HG03039 (cell line): Measurements from ENCODE around the gene OR10H1.
"Not testable (repeated sequence)": the region's sequence is repeated elsewhere in the genome, so short reads cannot be mapped to it uniquely, and the experiment has no call there.

Source experiments
- ATAC-seq: cut with Tn5 transposase; IDR thresholded peaks from one replicate; pipeline ENCODE4 v1.9.1; 2021; ENCODE audit warnings: mild to moderate bottlenecking, moderate library complexity; ENCODE audit not compliant: unreplicated experiment

OR10H1 gene

DNA sequence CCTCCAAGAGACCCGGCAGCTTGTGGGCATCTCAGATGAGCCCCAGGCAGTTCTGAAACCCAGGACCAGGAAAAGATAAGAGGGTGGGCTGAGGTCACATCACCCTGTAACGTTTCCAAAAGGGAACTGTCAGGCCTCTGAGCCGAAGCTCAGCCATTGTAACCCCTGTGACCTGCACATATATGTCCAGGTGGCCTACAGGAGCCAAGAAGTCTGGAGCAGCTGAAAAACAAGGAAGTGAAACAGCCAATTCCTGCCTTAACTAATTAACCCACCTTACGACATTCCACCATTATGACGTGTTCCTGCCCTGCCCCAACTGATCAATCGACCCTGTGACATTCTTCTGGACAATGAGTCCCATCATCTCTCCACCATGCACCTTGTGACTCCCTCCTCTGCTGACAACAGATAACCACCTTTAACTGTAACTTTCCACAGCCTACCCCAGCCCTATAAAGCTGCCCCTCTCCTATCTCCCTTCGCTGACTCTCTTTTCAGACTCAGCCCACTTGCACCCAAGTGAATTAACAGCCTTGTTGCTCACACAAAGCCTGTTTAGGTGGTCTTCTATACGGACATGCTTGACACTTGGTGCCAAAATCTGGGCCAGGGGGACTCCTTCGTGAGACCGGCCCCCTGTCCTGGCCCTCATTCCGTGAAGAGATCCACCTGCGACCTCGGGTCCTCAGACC lies 13.3 kb upstream of the OR10H1 start:
- not testable (repeated sequence) for ATAC-seq

DNA sequence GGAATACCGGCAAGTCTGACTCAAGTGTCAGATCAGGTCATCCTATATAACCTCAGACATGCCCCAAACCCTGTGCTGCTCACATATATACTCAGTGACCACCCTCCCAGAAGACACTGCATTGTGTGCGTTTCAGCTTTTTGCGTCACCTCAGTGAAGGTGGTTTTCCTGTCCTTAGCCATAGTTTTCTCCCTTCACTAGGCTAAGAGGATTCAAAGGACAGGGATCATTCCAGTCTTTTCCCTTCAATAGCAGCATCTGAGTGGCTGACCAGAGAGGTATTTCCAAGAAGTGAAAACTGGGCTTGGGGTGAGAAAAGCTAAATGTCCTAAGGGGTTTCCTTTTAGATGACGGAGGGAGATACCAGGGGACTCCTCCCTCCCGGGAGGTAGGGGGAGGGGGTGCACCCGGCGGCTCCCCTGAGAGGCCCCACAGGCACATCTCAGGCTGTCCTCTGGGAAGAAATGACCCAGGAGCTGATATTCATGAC lies 12.7 kb upstream of the OR10H1 start:
- no peak for ATAC-seq

DNA sequence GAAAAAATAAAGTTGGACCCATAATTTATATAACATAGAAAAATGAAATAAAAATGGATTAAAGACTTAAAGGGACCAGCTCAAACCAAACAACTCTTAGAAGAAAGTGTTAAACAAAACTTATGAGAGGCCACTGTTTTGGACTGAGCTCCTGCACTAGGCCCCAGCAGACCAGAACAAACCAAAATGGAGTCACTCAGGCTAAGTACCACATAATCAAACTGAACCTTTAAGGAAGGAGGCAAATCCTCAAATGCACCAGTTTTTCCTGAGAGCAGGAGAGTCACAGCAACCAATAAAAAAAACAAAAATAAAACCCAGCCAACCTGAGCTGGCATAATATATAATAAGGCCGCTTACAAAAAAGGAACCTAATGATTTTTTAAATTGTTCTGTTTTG lies 10.3 kb upstream of the OR10H1 start:
- ATAC-seq, result no peak

DNA sequence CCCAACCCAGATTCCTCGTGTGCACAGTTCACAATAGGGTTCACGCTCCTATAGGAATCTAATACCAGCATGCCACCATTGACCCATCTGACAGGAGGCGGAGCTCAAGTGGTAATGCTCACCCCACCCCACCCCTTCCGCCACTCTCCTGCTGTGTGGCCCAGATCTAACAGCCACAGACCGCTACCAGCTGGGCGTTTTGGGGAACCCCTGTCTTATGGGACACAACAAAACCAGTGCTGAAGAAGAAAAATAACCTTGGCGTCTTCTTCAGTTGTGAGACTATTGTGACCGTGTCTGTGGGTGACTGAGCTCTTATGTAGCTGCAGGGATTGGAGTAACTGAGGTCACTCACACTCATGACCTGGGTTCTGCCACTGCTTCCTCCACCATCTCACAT lies 5.2 kb upstream of the OR10H1 start:
- no peak for ATAC-seq

DNA sequence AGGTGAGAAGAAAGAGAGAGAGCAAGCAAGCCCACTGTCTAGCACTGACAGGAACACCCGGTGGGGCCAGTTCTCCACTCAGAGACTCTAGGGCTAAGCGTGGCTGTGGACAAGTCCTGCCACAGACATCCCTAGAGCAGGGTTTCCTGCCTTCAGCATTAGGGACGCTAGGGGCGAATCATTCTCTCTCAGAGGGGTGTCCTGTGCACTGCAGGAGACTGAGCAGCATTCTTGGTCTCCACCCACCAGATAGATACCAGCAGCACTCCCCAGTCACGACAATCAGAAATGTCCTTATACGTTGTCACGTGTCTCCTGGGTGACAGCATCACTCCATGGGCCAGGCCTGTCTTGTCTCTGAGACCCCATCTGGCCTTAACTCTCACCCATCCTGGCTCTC lies 1.5 kb downstream of the OR10H1 start:
- ATAC-seq, result no peak

DNA sequence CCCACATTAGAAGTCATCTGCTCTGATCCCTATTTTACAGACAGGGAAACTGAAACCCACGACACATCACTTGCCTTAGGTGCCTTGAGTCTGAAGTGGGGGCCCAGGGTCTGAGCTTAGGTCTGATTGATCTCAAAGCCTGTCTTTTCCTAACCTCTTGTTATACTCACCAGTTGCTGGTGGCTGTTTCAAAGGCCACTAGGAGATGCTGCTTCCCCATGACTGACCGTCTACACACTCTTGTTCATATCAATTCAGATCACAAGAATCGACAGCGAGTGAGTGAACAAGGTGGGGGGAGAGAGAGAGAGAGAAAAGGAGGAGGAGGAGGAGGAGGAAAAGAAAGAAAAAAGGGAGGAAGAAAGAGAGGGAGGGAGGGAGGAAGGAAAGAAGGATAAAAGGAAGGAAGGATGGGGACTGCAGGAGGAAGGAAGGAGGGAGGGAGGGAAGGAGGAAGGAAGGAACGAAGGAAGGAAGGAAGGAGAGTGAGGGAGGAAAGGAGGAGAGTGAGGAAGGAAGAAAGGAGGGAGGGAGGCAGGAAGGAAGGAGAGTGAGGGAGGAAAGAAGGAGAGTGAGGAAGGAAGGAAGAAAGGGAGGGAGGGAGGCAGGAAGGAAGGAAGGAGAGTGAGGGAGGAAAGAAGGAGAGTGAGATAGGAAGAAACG lies 3.3 kb downstream of the OR10H1 start:
- ATAC-seq, result no peak

DNA sequence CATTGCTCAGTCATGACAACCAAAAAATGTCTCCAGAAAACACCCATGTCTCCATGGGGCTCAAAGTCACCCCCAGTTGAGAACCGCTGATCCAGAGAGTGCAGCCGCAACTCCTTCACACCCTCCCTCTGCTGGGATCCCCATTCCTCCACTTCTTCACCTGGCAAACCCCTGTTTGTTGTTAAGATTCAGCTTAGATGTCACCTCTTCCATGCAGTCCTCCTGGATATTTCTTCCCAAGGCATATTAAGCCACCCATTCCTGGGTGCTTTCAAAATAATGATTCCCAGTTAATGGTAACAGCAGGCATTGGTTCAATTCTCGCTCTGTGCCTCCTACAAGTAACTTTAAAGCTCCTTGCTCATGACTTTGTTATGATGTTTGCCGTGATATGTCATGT lies 4.0 kb downstream of the OR10H1 start:
- no peak for ATAC-seq

DNA sequence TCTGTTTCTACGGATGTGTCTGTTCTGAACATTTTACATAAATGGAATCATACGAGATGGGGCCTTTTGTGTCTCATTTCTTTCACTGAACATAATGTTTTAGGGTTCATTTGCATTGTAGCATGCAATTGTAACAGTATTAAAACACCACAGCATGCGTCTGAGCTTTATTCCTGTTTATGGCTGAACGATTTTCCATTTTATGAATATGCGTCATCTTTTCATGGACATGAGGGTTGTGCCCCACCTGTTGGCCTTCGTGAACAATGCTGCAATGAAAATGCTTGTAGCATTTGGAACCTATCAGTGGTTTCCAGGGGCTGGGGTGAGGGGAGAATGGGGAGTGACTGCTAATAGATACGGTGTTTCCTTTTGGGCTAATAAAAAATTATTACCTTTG lies 5.1 kb downstream of the OR10H1 start:
- no peak for ATAC-seq

DNA sequence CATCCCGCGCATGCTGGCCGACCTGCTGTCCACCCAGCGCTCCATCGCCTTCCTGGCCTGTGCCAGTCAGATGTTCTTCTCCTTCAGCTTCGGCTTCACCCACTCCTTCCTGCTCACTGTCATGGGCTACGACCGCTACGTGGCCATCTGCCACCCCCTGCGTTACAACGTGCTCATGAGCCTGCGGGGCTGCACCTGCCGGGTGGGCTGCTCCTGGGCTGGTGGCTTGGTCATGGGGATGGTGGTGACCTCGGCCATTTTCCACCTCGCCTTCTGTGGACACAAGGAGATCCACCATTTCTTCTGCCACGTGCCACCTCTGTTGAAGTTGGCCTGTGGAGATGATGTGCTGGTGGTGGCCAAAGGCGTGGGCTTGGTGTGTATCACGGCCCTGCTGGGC lies 21.2 kb downstream of the OR10H1 start:
- ATAC-seq, result not testable (repeated sequence)

DNA sequence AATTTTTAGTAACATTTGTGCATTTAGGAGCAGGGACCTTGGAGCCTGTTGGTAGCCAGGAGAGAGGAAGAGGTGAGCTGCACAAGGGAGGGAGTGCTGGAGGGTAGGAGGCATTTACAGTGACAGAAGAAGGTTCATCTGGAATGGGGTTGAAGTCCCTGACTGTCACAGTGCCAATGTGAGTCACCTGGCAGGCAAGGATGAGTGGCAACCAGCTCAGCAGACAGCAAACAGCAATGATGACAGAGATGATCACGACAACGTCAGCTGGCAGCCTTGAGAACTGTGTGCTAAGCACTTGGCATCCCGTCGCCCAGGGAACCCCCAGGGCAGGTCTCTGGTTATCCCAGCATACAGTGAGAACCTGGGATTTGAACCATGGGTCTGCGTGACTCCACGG lies 25.4 kb downstream of the OR10H1 start:
- no peak for ATAC-seq

DNA sequence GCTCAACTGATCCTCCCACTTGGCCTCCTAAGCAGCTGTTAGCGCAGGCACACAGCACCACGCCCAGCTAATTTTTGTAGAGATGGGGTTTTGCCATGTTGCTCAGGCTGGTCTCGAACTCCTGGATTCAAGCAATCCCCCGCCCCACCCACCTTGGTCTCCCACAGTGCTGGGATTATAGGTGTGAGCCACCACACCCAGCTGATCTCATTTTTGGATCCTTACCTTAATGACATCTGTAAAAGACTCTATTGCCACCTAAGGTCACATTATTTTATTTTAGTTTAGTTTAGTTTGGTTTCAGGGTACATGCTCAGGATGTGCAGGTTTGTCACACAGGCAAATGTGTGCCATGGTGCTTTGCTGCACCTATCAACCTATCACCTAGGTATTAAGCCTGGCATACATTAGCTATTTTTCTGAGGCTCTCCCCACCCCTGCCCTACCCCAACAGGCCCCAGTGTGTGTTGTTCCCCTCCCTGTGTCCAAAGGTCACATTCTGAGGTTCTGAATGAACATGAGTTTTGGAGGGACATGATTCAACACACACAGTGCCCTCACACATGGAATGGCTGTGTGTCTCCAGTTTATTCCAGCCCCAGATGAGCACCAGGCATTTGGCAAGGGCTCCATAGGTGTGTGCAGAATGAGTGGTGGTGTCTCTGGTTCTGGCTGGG lies 26.7 kb downstream of the OR10H1 start:
- no peak for ATAC-seq

DNA sequence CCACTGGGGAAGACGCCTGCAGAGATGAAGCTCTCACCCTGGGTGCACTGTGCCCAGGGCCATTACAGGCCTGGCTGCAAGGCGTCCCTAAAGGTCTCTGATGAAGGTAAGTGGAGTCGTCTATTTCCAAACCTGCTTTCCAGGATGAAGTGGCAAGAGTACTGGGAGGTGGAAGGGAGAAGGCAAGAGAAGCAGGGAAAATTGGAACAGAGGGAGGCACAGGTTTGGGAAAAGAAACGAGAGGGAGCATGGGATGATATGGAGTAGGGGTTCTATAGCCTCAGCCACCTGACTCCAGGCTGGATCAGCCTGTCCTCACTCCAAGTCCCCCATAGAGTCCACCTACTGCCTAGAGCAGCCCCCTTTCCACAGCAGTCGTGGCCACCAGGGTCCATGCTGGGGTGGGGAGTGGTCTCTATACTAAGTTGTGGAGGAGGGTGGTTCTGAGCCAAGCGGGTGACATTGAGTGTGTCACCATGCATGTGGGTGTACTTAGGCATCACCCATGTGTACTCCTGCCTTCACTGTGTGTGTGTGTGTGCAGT lies 27.8 kb downstream of the OR10H1 start, which contains the start of gene OR10H5:
OR10H5 (plus strand) TSS at position 51 of the 545 bp plus-strand sequence. CDS start 6,388 bp downstream, outside the sequence.
- no peak for ATAC-seq

DNA sequence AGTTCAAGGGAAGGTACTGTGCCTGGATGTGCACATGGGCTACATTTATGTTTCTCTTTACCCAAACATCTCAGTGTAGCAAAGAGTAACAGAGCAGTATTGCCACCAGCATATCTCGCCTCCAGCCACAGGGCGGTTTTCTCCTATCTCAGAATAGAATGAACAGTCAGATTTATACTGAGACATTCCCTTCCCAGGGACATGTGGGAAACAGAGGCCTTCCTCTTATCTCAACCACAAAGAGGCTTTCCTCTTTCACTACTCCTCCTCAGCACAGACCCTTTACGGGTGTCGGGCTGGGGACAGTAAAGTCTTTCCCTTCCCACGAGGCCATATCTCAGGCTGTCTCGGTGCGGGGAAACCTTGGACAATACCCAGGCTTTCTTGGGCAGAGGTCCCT lies 32.6 kb downstream of the OR10H1 start:
- not testable (repeated sequence) for ATAC-seq

DNA sequence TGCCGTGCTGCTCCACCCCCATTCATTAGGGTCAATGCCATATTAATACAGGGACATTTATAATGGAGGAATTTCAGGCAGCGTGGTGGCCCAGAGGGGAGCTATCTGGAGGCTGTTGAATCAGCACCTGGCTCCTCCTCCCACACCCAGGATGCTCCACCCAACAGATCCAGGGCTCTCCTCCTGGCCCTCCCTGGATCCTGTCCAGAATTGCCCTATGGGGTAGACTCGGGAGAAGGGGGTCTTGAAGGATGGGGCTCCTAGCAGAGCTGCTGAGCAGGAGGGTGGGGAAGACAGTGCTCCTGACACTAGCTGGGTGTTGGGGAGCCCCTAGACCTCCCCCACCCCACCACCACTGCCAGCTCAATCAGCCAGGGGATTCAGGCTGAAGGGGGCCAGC lies 33.3 kb downstream of the OR10H1 start:
- no peak for ATAC-seq

DNA sequence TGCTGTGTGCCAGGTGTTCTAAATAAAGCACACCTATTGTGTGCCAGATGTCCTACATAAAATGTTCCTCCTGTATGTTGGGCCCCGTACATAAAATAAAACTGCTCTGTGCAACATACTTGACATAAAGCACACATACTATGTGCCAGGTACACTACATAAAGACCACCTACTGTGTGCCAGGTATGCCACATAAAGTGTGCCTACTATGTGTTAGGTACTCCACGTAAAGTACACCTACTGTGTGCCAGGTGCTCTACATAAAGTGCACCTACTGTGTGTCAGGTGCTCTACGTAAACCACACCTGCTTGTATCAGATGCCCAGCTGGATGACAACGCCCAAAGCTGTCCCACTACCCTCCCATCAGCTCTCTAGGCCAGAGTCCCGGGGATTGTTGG lies 33.8 kb downstream of the OR10H1 start:
- no peak for ATAC-seq

DNA sequence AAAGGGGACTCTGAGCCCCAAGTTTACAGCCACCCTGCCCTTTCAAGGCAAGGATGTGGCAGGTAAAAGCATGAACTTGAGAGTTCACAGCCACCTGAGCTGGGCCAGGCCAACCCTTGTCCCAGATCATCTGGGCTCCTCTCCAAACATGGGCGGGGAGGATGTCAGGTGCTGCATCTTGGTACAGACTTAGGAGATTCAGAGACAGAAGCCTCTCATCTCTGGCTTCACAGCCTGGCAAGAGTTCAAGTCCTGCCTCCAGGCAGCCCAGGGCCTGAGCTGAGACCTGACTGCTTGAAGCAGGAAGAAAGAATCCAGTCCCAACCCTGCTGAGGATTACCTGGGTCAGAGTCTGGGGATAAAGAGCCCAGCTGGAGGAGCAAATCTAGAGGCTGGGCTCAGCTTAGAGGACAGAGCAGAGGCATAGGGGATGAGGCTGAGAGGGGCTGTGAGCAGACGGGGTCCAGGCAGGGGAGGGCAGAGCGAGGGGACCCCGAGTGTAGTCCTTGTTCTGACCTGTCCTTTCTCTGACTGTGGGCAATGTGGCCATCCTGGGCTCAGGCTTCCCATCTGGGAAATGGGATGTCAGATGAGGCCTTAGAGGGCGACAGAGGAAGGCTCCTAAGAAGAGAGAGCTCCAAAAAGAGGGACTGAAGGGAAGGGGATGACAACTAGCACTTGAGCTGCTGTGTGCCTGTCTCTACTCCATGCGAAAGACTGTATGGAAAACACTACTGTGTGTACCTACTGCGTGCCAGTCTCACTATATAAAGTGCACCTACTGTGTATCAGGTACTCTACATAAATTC lies 34.6 kb downstream of the OR10H1 start:
- no peak for ATAC-seq

DNA sequence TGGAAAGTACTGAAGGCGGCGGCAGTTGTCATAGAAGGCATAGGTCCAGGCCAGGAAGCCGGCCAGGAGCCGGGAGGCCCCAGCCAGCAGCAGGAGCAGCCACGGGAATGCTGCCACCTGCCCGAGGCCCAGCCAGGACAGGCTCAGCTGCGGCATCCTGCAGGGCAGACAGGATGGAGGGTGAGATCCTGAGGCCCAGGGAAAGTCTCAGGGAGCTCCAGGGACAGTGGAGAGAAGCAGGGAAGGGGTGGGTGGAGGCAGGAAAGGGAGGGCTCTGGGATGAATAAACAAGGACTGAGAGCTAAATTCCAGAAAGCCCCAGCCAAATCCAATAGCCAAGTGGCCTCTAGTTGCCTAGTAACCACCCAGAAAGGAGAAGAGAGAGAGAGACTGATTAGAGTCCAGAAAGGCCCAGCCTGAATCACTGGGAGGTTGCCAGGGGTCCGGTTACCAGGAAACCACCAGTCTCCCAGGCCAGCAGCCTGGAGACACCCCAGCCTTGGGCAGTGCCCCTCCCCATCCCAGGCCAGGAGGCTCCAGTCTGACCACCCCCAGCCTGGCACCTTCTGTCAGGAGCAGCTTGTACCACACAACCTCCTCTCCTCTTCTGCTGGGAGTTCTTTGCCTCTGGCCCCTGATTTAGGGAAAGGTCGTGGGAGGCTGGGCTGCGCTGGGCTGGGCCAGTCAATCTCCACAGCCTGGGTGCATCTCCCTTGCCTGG lies 35.5 kb downstream of the OR10H1 start:
- ATAC-seq, result no peak

DNA sequence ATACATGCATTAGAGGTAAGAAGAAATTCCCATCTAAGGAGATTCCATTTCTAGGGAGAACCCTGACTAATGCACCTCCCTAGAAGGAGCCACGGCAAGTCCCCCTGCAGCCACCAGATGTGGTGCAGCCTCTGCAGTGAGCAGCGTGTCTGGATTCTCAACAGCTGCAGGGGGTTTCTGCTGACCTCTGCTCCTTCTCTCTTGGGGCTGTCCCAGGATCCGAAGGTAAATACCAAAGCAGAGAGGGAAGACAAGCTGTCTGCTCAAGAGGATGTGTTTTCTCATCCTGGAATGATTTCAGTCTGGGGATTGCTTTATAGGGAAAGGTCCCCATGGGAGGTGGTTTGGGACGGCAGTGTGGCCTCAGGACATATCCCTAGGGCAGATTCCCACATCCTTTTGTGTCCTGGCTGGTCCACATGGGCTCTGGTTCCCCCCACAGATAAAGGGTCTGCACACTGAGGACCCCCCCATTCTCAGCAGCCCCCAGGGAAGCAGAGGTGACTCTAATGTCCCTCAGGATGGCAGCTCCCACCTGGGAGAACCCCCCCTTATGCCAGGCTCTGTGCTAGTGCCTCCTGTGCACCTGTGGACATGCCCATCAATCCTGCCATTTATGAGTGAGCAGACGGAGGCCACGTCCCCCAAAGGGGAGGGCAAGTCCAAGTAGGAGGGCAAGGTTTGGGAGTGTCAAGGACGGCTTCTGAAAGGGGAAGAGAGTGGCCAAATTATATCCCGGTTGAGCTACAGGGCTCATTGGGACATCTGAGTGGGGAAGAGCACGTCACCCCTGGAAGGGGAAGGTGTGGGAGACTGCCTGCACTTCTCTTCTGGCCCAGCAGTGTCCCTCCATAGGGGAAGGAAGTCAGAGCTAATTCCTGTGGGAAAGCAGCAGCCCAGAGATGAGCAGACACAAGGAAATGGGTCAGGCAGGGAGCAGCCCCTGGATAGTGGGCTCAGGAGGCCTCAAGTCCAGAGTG lies 38.2 kb downstream of the OR10H1 start:
- no peak for ATAC-seq

DNA sequence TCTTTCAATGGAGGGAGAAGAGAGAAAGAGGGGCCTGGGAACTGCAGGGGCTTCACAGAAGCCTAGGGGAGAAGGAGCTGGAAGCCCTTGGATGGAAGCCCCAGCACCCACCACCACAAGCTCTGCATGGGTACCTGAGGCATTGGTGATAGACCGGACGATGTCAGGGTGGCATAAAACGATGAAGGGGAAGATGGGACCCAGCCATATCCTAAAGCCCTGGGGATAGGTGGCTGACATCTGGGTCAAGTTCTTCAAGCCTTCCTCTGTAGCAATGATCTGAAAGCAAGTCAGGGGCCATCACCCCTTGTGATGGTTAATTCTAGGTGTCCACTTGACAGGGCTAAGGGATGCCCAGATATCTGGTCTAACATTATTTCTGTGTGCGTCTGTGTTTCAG lies 39.2 kb downstream of the OR10H1 start:
- ATAC-seq, result no peak
